ENCODE results near the gene PPP2R2C. TPM values are rescaled to one million over a fixed set of nuclear protein-coding genes. Genes with fewer than 3 reads are reported as not detected.

PPP2R2C gene
- polyA plus RNA-seq, 1 of the 3 experiments (the other 2 are of a cell fraction) = 0.21 TPM

GRCh38 chr4:6343939-6344408 lies 128.4 kb downstream of the PPP2R2C start:
- Histone ChIP-seq H4K20me1 (ENCODE audit: insufficient read depth) (no peaks in the 10 kb centered on the region), H3K36me3 (replicated peaks in 1 of 2; ENCODE audit: control insufficient read depth in 1 of 2, insufficient read depth in 2 of 2, low read length in 1 of 2) (no peaks in the 10 kb centered on the region), H3K27ac (ENCODE audit: low read depth in 2 of 2, low read length in 1 of 2) (no peak overlapping the region), H2AFZ (ENCODE audit: low read depth) (0 out of 2 replicates have a peak overlapping the region, but pooled peaks have one; percentile 5), H3K9ac (no peak overlapping the region), H3K4me1 (ENCODE audit: control insufficient read depth in 1 of 2, insufficient read depth in 2 of 2, low read depth in 1 of 2, low read length in 1 of 2) (no peaks in the 10 kb centered on the region), H3K9me2 (no peaks in the 10 kb centered on the region), H3F3A (replicated peaks; ENCODE audit: insufficient read depth) (no peaks in the 10 kb centered on the region), H3K79me2 (ENCODE audit: insufficient read depth) (no peaks in the 10 kb centered on the region), H3K9me3 (no peaks in the 10 kb centered on the region), H3K4me2 (no peak overlapping the region), H3K4me3 (ENCODE audit: low read depth in 2 of 2, low read length in 1 of 2) (no peak overlapping the region), H3K27me3 (ENCODE audit: insufficient read depth) (no peaks in the 10 kb centered on the region)
- CTCF ChIA-PET = interaction anchor here (1.4 to 12.4 kb wide), 3 partner anchors 10 to 93 kb away, joined by 3 to 123 read pairs (median 7); no protein-coding TSS in a partner anchor
- TF ChIP-seq FOXJ3 (CRISPR knock-in tag; IDR thresholded peaks at IDR 0.05) (no peak), GABPA (IDR thresholded peaks at IDR 0.05; ENCODE audit: low read depth) (no peak), FOSL2 (IDR thresholded peaks at IDR 0.05; ENCODE audit: borderline replicate concordance, low read depth) (peak; percentile 55; the same call in 1 of the 2 replicates), MXI1 (IDR thresholded peaks at IDR 0.05; ENCODE audit: low read depth, low read length) (no peak), PBX3 (IDR thresholded peaks at IDR 0.05) (no peak), TCF12 (IDR thresholded peaks at IDR 0.05) (no peak), ELF1 (IDR thresholded peaks at IDR 0.05) (no peak), RXRA (IDR thresholded peaks at IDR 0.05; ENCODE audit: borderline replicate concordance, low read depth) (no peak)
- 38% methylated on average over 11 of the region's 11 CpGs for WGBS (ENCODE audit: low lambda C conversion rate)
- DNase-seq = no peak
- POLR2A ChIA-PET = no interaction called here

GRCh38 chr4:6342530-6343293 lies 129.7 kb downstream of the PPP2R2C start:
- H3K27ac ChIP-seq (ENCODE audit: low read depth in 2 of 2, low read length in 1 of 2) = no peak overlapping the region
- ChIA-PET POLR2A (no interaction called here), CTCF (interaction anchor here (0.8 to 12.4 kb wide), 5 partner anchors 8 to 204 kb away, joined by 3 to 123 read pairs (median 6); no protein-coding TSS in a partner anchor)
- no peaks in the 10 kb centered on the region for H3K4me1 ChIP-seq (ENCODE audit: control insufficient read depth in 1 of 2, insufficient read depth in 2 of 2, low read depth in 1 of 2, low read length in 1 of 2)
- peak; percentile 50 for DNase-seq
- H3K9me3 ChIP-seq = no peaks in the 10 kb centered on the region
- WGBS (ENCODE audit: low lambda C conversion rate) = 55% methylated on average over 23 of the region's 23 CpGs
- no peaks in the 10 kb centered on the region for H3K36me3 ChIP-seq (replicated peaks in 1 of 2; ENCODE audit: control insufficient read depth in 1 of 2, insufficient read depth in 2 of 2, low read length in 1 of 2)
- H3K27me3 ChIP-seq (ENCODE audit: insufficient read depth) = no peaks in the 10 kb centered on the region
- H3K79me2 ChIP-seq (ENCODE audit: insufficient read depth) = no peaks in the 10 kb centered on the region
- H3K9me2 ChIP-seq = no peaks in the 10 kb centered on the region
- H3K9ac ChIP-seq = no peak overlapping the region
- H2AFZ ChIP-seq (ENCODE audit: low read depth) = no peak overlapping the region
- H3K4me2 ChIP-seq = no peak overlapping the region
- no peak overlapping the region for H3K4me3 ChIP-seq (ENCODE audit: low read depth in 2 of 2, low read length in 1 of 2)
- no peaks in the 10 kb centered on the region for H3F3A ChIP-seq (replicated peaks; ENCODE audit: insufficient read depth)
- no peaks in the 10 kb centered on the region for H4K20me1 ChIP-seq (ENCODE audit: insufficient read depth)
- TF ChIP-seq TCF12 (IDR thresholded peaks at IDR 0.05) (no peak), MEF2A (IDR thresholded peaks at IDR 0.05; ENCODE audit: borderline replicate concordance, low read depth) (no peak), RFX5 (IDR thresholded peaks at IDR 0.05; ENCODE audit: low read length) (no peak), MAX (IDR thresholded peaks at IDR 0.05; ENCODE audit: low read depth) (no peak)

Measured in SK-N-SH (cell line).